Activated CD8-positive, alpha-beta memory T cell treated with anti-CD3 and anti-CD28 coated beads, Interleukin-2, amount 50 U/mL, for 24 hours (primary cell): ENCODE data around the gene ATAD1.
"Not testable (repeated sequence)": the region's sequence is repeated elsewhere in the genome, so short reads cannot be mapped to it uniquely, and the experiment has no call there.

Experiments
- DNase-seq: peaks from one replicate; pipeline ENCODE4 v3.0.0-alpha.2; 2020; ENCODE audit errors: extremely low read depth

ATAD1 gene

GRCh38 chr10:87817609-87818504 is at the start of gene ATAD1:
ATAD1 (minus strand) TSS chr10:87818226; CDS start chr10:87814599, 3,627 bp downstream.
- DNase-seq = peak; percentile 71

DNA sequence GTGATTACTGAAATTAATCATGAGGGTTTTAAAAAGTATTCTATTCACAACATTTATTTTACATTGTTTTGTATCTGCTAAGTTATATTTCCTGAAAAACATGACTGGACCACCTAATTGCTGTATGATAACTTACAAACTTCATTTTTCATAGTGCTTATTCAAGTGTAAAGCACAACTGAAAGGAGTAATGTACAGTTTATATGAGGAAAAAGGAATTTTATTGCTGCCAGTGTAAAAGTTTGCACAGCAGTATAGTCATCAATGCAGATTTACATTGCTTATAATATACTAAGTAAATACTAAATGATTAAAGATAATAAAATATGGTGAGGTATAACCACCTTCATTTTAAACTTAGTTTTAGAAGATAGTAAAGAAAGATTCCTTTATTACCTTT is 49.4 kb upstream of the ATAD1 start:
- no peak for DNase-seq

- DNase-seq = no peak
Measured at GRCh38 chr10:87866412-87866974, 48.5 kb upstream of the ATAD1 start.

DNA sequence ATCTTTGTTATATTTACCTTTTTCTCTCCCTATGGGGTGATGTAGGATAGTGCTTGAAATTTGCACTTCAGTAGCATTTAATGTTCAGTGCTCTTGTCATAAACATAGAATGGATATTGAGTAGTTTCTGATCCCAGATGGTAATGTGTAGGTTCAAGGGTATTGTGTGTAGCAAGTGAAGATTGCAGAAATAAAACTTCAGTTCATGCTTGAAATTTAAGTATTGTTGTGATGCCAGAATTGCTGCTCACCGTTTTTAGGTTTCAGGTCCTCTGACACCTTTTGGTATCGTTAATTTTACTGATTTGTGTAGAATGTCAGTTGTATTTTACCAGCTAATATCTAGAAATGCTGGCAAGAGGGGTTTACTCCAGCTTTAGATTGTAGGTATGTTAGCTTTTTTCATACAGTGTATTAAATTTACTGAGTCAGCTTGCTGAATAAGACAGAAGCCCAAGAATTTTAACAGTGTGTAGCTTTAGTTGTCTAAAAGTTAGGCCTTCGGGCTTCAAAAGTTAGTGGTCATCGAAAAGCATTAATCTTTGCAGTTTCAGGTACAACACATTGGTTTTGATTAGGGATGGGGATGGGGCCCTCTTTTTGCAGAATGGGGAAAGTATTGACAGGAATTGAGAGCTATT is 47.3 kb upstream of the ATAD1 start:
- DNase-seq = no peak

GRCh38 chr10:87864496-87865059 is 46.6 kb upstream of the ATAD1 start:
- no peak for DNase-seq

GRCh38 chr10:87863951-87864495 is 46.0 kb upstream of the ATAD1 start:
- DNase-seq = not testable (repeated sequence)

DNA sequence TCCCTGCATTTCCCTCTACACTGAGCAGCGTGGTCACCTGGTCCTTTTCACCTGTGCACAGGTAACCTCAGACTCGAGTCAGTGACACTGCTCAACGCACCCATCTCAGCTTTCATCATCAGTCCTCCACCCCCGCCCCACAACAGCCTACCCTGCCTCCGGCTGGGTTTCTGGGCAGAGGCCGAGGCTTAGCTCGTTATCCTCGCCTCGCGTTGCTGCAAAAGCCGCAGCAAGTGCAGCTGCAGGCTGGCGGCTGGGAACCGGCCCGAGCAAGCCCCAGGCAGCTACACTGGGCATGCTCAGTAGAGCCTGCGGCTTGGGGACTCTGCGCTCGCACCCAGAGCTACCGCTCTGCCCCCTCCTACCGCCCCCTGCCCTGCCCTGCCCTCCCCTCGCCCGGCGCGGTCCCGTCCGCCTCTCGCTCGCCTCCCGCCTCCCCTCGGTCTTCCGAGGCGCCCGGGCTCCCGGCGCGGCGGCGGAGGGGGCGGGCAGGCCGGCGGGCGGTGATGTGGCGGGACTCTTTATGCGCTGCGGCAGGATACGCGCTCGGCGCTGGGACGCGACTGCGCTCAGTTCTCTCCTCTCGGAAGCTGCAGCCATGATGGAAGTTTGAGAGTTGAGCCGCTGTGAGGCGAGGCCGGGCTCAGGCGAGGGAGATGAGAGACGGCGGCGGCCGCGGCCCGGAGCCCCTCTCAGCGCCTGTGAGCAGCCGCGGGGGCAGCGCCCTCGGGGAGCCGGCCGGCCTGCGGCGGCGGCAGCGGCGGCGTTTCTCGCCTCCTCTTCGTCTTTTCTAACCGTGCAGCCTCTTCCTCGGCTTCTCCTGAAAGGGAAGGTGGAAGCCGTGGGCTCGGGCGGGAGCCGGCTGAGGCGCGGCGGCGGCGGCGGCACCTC is 45.3 kb upstream of the ATAD1 start, which contains the start of the genes KLLN and PTEN:
Gene KLLN, minus strand, starts transcription at position 481 of the 891 bp plus-strand sequence. CDS start 1,046 bp downstream, outside the sequence.
Gene PTEN, plus strand, starts transcription at position 573 of the 891 bp plus-strand sequence. CDS start 845 bp downstream, outside the sequence.
- peak; percentile 60 for DNase-seq

GRCh38 chr10:87862679-87863052 is 44.6 kb upstream of the ATAD1 start:
- DNase-seq = no peak

- peak; percentile 84 for DNase-seq
Measured at GRCh38 chr10:87861953-87862678, 44.1 kb upstream of the ATAD1 start.

- no peak for DNase-seq
Measured at GRCh38 chr10:87861566-87861952, 43.5 kb upstream of the ATAD1 start.

DNA sequence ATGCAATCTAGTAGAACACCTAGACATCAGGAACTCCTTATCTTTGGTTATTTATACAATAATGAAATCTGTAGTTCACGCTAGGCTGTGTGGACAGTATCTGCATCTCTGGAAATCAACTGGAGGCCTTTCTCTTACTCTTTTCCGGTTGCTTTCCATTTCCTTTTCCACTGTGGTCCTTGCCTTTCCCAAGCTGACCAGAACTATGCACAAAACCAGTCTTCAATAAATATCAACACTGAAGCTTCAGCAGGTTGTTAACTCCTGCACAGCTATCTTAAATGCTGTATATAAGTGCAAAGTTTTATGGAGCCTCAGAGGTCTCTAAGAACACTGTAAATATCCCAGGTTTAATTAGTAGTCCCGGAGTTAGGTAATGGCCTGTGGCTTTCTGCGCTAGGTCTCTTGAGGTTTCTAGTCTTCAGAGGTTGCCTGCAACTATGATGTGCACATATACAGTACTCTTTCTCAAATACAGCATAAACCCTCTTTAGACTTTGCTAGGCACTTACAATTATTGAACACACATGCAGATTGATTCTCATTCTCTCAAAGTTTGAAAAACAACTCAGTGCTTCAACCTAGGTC is 42.9 kb upstream of the ATAD1 start:
- DNase-seq = no peak

DNA sequence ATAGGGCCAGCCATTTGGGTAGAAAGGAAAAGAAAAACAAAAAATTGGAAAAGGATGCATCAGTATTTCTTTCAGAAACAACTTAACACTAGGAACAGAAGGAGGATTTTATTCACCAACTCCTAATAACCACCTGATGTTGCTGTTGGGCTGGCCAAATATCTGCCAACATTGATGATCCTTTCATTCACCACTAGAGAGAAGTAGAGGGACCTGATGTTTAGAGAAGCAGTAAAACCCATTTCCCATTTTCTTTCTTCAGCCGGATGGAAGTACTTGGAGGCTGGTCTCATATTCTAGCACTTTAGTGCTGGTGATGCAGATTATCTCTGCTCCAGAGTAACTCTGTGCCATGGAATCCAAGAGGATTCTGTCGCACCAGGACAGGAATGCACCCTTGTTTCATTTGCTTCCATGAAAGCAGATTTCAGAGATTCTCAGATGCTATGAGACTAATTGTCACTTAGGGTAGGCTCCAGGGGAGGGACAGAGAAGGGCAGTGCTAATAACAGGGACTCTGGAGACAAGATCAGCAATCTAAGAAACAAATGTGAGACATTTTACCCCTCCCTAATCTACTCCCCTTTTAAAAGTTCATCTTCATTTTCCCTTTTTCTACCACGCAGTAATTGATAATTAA is 42.2 kb upstream of the ATAD1 start:
- DNase-seq = no peak

GRCh38 chr10:87855665-87856064 is 37.6 kb upstream of the ATAD1 start:
- not testable (repeated sequence) for DNase-seq

DNA sequence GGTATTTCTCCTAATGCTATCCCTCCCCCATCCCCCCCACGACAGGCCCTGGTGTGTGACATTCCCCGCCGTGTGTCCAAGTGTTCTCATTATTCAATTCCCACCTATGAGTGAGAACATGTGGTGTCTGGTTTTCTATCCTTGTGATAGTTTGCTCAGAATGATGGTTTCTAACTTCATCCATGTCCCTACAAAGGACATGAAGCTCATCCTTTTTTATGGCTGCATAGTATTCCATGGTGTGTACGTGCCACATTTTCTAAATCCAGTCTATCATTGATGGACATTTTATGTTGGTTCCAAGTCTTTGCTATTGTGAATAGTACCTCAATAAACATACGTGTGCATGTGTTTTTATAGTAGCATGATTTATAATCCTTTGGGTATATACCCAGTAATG is 37.2 kb upstream of the ATAD1 start:
- DNase-seq = not testable (repeated sequence)

DNA sequence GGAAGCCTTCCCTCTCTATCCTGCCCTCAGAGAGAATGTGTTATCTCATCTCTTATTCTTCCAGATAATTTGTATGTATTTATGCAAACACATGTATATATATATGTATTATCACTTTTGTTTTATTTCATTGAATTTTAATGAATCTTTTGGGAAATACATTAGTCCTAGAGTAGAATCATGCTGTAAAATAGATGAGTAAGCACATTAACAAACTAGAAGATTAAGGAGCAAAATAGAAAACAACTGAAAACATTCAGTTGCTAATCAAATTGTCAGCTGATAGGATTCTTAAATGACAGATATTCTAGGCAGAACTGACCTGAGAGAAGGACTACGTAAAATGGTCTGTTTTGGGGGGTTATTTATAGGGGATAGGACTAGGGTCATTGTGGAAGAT is 34.1 kb upstream of the ATAD1 start:
- no peak for DNase-seq

- DNase-seq = no peak
Measured at GRCh38 chr10:87850742-87851205, 32.7 kb upstream of the ATAD1 start.

DNA sequence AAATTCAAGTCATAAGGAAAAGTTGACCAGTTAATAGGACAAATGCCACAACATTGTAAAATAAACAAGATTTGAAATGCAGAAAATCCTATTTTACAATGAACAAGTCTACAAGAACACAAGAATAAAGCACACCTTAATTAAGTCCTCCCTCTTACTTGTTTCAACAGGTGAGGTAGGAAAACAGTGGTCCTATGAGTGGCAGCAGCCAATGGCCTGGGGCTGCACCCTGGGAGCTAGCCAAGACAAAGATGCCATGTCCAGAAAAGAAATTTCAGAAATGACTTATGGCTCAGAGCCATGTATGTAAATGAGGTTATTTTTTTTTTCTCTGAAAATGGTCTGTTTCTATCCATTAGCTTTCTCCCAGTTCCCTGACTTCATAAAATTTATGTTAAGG is 31.0 kb upstream of the ATAD1 start:
- no peak for DNase-seq

GRCh38 chr10:87847550-87847949 is 29.5 kb upstream of the ATAD1 start:
- no peak for DNase-seq

DNA sequence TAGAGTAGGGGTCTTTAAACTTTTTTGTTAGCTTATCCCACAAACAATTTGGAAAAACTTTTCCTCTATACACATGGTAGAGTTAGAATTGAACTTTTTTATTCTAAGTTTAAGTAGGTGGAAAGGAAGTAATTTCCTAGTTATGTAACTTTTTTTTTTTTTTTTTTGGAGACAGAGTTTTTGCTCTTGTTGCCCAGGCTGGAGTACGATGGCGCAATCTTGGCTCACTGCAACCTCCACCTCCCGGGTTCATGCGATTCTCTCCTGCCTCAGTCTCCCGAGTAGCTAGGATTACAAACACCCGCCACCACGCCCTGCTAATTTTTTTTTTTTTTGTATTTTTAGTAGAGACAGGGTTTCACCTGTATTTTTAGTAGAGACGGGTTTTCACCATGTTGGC is 28.7 kb upstream of the ATAD1 start:
- not testable (repeated sequence) for DNase-seq
